ENCODE measurements around the gene SFXN1.
"Not testable (repeated sequence)": the region's sequence is repeated elsewhere in the genome, so short reads cannot be mapped to it uniquely, and the experiment has no call there.

The SFXN1 gene

GRCh38 chr5:175478384-175479124 lies at the start of gene SFXN1:
TSS of gene SFXN1 (plus strand) at chr5:175478560. CDS start at chr5:175492104, 13,544 bp downstream.
- peaks cover 27% of the 10 kb centered on the region for H3K27me3 Mint-ChIP-seq
- peak within 1 kb of the TSS; percentile 75 for H3K27ac Mint-ChIP-seq
- H3K9me3 Mint-ChIP-seq = no peaks in the 10 kb centered on the region
- peak within 1 kb of the TSS; percentile 95 for H3K4me3 Mint-ChIP-seq
- peaks cover 29% of the 10 kb centered on the region for H3K4me1 Mint-ChIP-seq (ENCODE audit: low read depth)
- intact Hi-C loops (cut with micrococcal nuclease) = no loop called here
- peaks cover 22% of the 10 kb centered on the region for H3K36me3 Mint-ChIP-seq (ENCODE audit: low read depth)

GRCh38 chr5:175434800-175435199 lies 43.6 kb upstream of the SFXN1 start:
- Mint-ChIP-seq H3K27ac (no peak overlapping the region), H3K36me3 (ENCODE audit: low read depth) (no peaks in the 10 kb centered on the region), H3K9me3 (no peaks in the 10 kb centered on the region), H3K4me1 (ENCODE audit: low read depth) (no peaks in the 10 kb centered on the region), H3K27me3 (peaks cover 20% of the 10 kb centered on the region), H3K4me3 (no peak overlapping the region)
- intact Hi-C loops (cut with micrococcal nuclease) = no loop called here

GRCh38 chr5:175436359-175436758 lies 42.0 kb upstream of the SFXN1 start:
- intact Hi-C loops (cut with micrococcal nuclease) = no loop called here
- Mint-ChIP-seq H3K27me3 (peaks cover 25% of the 10 kb centered on the region), H3K9me3 (no peaks in the 10 kb centered on the region)

GRCh38 chr5:175438234-175438857 lies 40.0 kb upstream of the SFXN1 start:
- peaks cover 44% of the 10 kb centered on the region for H3K27me3 Mint-ChIP-seq
- no peaks in the 10 kb centered on the region for H3K4me1 Mint-ChIP-seq (ENCODE audit: low read depth)
- H3K4me3 Mint-ChIP-seq = no peak overlapping the region

More at GRCh38 chr5:175436359-175436758, 42.0 kb upstream of the SFXN1 start:
- H3K4me3 Mint-ChIP-seq = no peak overlapping the region
- no peaks in the 10 kb centered on the region for H3K4me1 Mint-ChIP-seq (ENCODE audit: low read depth)
- no peaks in the 10 kb centered on the region for H3K36me3 Mint-ChIP-seq (ENCODE audit: low read depth)
- H3K27ac Mint-ChIP-seq = no peak overlapping the region

GRCh38 chr5:175443514-175444059 lies 34.8 kb upstream of the SFXN1 start:
- intact Hi-C loops (cut with micrococcal nuclease) = no loop called here
- peaks cover 5% of the 10 kb centered on the region for H3K4me1 Mint-ChIP-seq (ENCODE audit: low read depth)
- H3K36me3 Mint-ChIP-seq (ENCODE audit: low read depth) = no peaks in the 10 kb centered on the region
- no peak overlapping the region for H3K27ac Mint-ChIP-seq
- no peaks in the 10 kb centered on the region for H3K9me3 Mint-ChIP-seq
- H3K4me3 Mint-ChIP-seq = no peak overlapping the region
- H3K27me3 Mint-ChIP-seq = peaks cover 68% of the 10 kb centered on the region

More at GRCh38 chr5:175438234-175438857, 40.0 kb upstream of the SFXN1 start:
- no peaks in the 10 kb centered on the region for H3K36me3 Mint-ChIP-seq (ENCODE audit: low read depth)
- no peak overlapping the region for H3K27ac Mint-ChIP-seq
- intact Hi-C loops (cut with micrococcal nuclease) = no loop called here
- H3K9me3 Mint-ChIP-seq = no peaks in the 10 kb centered on the region

- H3K36me3 Mint-ChIP-seq (ENCODE audit: low read depth) = no peaks in the 10 kb centered on the region
- no peak within 1 kb of the TSS for H3K4me3 Mint-ChIP-seq
- peaks cover 5% of the 10 kb centered on the region for H3K4me1 Mint-ChIP-seq (ENCODE audit: low read depth)
- H3K9me3 Mint-ChIP-seq = no peaks in the 10 kb centered on the region
- intact Hi-C loops (cut with micrococcal nuclease) = no loop called here
- H3K27ac Mint-ChIP-seq = no peak within 1 kb of the TSS
- H3K27me3 Mint-ChIP-seq = peaks cover 69% of the 10 kb centered on the region
Observed at GRCh38 chr5:175444060-175444904, 34.1 kb upstream of the SFXN1 start, which contains the start of gene DRD1. TSS of gene DRD1 (minus strand) at chr5:175444182. CDS start at chr5:175443099, 1,083 bp downstream.

- Mint-ChIP-seq H3K27ac (no peak overlapping the region), H3K36me3 (ENCODE audit: low read depth) (no peaks in the 10 kb centered on the region), H3K9me3 (no peaks in the 10 kb centered on the region), H3K4me1 (ENCODE audit: low read depth) (peaks cover 5% of the 10 kb centered on the region), H3K27me3 (peaks cover 72% of the 10 kb centered on the region), H3K4me3 (no peak overlapping the region)
- intact Hi-C loops (cut with micrococcal nuclease) = no loop called here
Observed at GRCh38 chr5:175444905-175445456, 33.4 kb upstream of the SFXN1 start.

- H3K36me3 Mint-ChIP-seq (ENCODE audit: low read depth); intact Hi-C loops (cut with micrococcal nuclease); H3K4me3 Mint-ChIP-seq; H3K4me1 Mint-ChIP-seq (ENCODE audit: low read depth); H3K9me3 Mint-ChIP-seq; H3K27ac Mint-ChIP-seq: not testable (repeated sequence)
- H3K27me3 Mint-ChIP-seq = peaks cover 76% of the 10 kb centered on the region
Observed at GRCh38 chr5:175446378-175446777, 32.0 kb upstream of the SFXN1 start.

- Mint-ChIP-seq H3K4me1 (ENCODE audit: low read depth) (peaks cover 5% of the 10 kb centered on the region), H3K27me3 (peaks cover 67% of the 10 kb centered on the region), H3K27ac (no peak overlapping the region), H3K9me3 (no peaks in the 10 kb centered on the region), H3K36me3 (ENCODE audit: low read depth) (no peaks in the 10 kb centered on the region), H3K4me3 (no peak overlapping the region)
- intact Hi-C loops (cut with micrococcal nuclease) = no loop called here
Observed at GRCh38 chr5:175447571-175447970, 30.8 kb upstream of the SFXN1 start.

- Mint-ChIP-seq H3K36me3 (ENCODE audit: low read depth) (no peaks in the 10 kb centered on the region), H3K9me3 (no peaks in the 10 kb centered on the region), H3K27me3 (peaks cover 65% of the 10 kb centered on the region), H3K27ac (no peak overlapping the region), H3K4me3 (no peak overlapping the region), H3K4me1 (ENCODE audit: low read depth) (peaks cover 5% of the 10 kb centered on the region)
- intact Hi-C loops (cut with micrococcal nuclease) = no loop called here
Observed at GRCh38 chr5:175448276-175448675, 30.1 kb upstream of the SFXN1 start.

- H3K27me3 Mint-ChIP-seq = peaks cover 46% of the 10 kb centered on the region
- no peaks in the 10 kb centered on the region for H3K4me1 Mint-ChIP-seq (ENCODE audit: low read depth)
- no peaks in the 10 kb centered on the region for H3K36me3 Mint-ChIP-seq (ENCODE audit: low read depth)
- no peak overlapping the region for H3K4me3 Mint-ChIP-seq
- H3K27ac Mint-ChIP-seq = no peak overlapping the region
- intact Hi-C loops (cut with micrococcal nuclease) = no loop called here
- H3K9me3 Mint-ChIP-seq = no peaks in the 10 kb centered on the region
Observed at GRCh38 chr5:175452166-175452565, 26.2 kb upstream of the SFXN1 start.

GRCh38 chr5:175454338-175454737 lies 24.0 kb upstream of the SFXN1 start:
- peaks cover 42% of the 10 kb centered on the region for H3K27me3 Mint-ChIP-seq
- intact Hi-C loops (cut with micrococcal nuclease); H3K9me3 Mint-ChIP-seq; H3K4me3 Mint-ChIP-seq; H3K27ac Mint-ChIP-seq; H3K36me3 Mint-ChIP-seq (ENCODE audit: low read depth); H3K4me1 Mint-ChIP-seq (ENCODE audit: low read depth): not testable (repeated sequence)

- intact Hi-C loops (cut with micrococcal nuclease) = no loop called here
- Mint-ChIP-seq H3K27me3 (peaks cover 30% of the 10 kb centered on the region), H3K36me3 (ENCODE audit: low read depth) (no peaks in the 10 kb centered on the region), H3K27ac (no peak overlapping the region), H3K4me3 (no peak overlapping the region), H3K9me3 (no peaks in the 10 kb centered on the region), H3K4me1 (ENCODE audit: low read depth) (no peaks in the 10 kb centered on the region)
Observed at GRCh38 chr5:175456105-175456742, 22.1 kb upstream of the SFXN1 start.
